Epithelial cell of esophagus (primary cell): ENCODE measurements around the gene MARF1.
"Not testable (repeated sequence)": the region's sequence is repeated elsewhere in the genome, so short reads cannot be mapped to it uniquely, and the experiment has no call there.

Experiments
- DNase-seq: peaks from one replicate; pipeline ENCODE4 v3.0.0; 2010; ENCODE audit warnings: low read depth
- H3K4me3 ChIP-seq: 2 replicates; pipeline ENCODE4 v1.5.1; 2011; ENCODE audit warnings: mild to moderate bottlenecking, low read length, control low read depth
- CTCF ChIP-seq: IDR thresholded peaks from 2 replicates; pipeline ENCODE4 v1.5.1; 2011; ENCODE audit warnings: low read depth, mild to moderate bottlenecking, low read length, control low read depth, inconsistent platforms; ENCODE audit not compliant: insufficient read depth; ENCODE audit errors: missing control alignments

MARF1 gene, protein sequence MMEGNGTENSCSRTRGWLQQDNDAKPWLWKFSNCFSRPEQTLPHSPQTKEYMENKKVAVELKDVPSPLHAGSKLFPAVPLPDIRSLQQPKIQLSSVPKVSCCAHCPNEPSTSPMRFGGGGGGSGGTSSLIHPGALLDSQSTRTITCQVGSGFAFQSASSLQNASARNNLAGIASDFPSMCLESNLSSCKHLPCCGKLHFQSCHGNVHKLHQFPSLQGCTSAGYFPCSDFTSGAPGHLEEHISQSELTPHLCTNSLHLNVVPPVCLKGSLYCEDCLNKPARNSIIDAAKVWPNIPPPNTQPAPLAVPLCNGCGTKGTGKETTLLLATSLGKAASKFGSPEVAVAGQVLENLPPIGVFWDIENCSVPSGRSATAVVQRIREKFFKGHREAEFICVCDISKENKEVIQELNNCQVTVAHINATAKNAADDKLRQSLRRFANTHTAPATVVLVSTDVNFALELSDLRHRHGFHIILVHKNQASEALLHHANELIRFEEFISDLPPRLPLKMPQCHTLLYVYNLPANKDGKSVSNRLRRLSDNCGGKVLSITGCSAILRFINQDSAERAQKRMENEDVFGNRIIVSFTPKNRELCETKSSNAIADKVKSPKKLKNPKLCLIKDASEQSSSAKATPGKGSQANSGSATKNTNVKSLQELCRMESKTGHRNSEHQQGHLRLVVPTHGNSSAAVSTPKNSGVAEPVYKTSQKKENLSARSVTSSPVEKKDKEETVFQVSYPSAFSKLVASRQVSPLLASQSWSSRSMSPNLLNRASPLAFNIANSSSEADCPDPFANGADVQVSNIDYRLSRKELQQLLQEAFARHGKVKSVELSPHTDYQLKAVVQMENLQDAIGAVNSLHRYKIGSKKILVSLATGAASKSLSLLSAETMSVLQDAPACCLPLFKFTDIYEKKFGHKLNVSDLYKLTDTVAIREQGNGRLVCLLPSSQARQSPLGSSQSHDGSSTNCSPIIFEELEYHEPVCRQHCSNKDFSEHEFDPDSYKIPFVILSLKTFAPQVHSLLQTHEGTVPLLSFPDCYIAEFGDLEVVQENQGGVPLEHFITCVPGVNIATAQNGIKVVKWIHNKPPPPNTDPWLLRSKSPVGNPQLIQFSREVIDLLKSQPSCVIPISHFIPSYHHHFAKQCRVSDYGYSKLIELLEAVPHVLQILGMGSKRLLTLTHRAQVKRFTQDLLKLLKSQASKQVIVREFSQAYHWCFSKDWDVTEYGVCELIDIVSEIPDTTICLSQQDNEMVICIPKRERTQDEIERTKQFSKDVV (N-terminal part only)

GRCh38 chr16:15643048-15643945, at the start of gene MARF1:
Gene MARF1 (minus strand): TSS chr16:15643154. CDS start chr16:15639233, 3,921 bp downstream.
- peak within 1 kb of the TSS; percentile 87 for H3K4me3 ChIP-seq
- DNase-seq = peak; percentile 98
- TF ChIP-seq CTCF = peak; percentile 42

DNA sequence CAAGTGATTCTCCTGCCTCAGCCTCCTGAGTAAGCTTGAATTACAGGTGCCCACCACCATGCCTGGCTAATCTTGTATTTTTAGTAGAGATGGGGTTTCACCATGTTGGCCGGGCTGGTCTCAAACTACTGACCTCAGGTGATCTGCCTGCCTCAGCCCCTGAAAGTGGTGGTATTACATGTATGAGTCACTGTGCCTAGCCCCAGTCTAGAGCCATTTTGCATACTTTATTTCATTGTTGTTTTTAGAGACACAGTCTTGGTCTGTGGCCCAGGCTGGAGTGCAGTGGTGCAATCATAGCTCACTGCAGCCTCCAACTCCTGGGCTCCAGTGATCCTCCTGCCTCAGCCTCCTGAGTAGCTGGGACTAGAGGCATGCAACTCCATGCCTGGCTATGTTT, 49.6 kb upstream of the MARF1 start:
- DNase-seq, H3K4me3 ChIP-seq: not testable (repeated sequence)

DNA sequence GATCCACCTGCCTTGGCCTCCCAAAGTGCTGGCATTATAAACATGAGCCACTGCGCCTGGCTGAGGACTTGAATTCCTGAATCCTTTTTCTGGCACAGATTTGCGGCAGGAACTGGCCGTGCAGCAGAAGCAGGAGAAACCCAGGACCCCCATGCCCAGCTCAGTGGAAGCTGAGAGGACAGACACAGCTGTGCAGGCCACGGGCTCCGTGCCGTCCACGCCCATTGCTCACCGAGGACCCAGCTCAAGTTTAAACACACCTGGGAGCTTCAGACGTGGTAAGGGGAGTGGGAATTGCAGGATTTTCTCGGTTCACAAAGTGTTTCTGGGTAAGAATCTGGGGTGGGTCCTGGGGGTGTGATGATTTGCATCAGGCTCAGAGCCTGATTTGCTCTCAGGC, 48.1 kb upstream of the MARF1 start:
- TF ChIP-seq CTCF = no peak
- no peak for DNase-seq
- H3K4me3 ChIP-seq = no peak overlapping the region

DNA sequence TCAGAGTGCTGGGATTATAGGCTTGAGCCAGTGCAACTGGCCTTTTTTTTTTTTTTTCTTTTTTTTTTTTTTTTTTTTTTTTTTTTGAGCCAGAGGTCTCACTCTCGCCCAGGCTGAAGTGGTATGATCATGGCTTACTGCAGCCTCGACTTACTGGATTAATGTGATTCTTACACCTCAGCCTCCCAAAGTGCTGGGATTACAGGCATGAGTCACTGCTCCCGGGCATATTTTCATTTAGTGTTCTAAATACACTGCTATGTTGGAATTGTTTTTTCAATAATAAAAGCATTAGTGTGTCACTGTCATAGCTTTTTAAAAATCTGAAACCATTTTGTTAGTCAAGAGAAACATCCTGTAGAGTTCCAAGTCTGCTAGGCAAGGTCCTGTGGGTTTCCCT, 47.3 kb upstream of the MARF1 start:
- no peak overlapping the region for H3K4me3 ChIP-seq
- TF ChIP-seq CTCF = no peak
- DNase-seq = no peak

- TF ChIP-seq CTCF = no peak
- no peak for DNase-seq
- no peak overlapping the region for H3K4me3 ChIP-seq
These were observed 46.3 kb upstream of the MARF1 start for GRCh38 chr16:15689290-15689689.

GRCh38 chr16:15686287-15686686, 43.3 kb upstream of the MARF1 start:
- no peak overlapping the region for H3K4me3 ChIP-seq
- TF ChIP-seq CTCF = no peak
- DNase-seq = no peak
